Prostate gland (tissue), 2 donors: ENCODE measurements around the gene RPS14.

Experiments used
- CTCF ChIP-seq, 4 experiments: fragments of 200-600 bp in 2 of 4; fragments of 450-650 bp in 2 of 4; sonication (generic) in 2 of 4; IDR thresholded peaks; 1 replicate in 3 of 4; 2 replicates in 1 of 4; pipeline ENCODE4 v1.5.1; 2016 to 2019; ENCODE audit warnings: antibody characterized with exemption in 4 of 4, mild to moderate bottlenecking in 2 of 4, moderate library complexity in 2 of 4
- POLR2AphosphoS5 ChIP-seq: sonication (generic); formaldehyde crosslinking; IDR thresholded peaks from one replicate; pipeline ENCODE4 v1.6.1; 2017; ENCODE audit warnings: antibody characterized with exemption

GRCh38 chr5:150431048-150431447, 18.5 kb downstream of the RPS14 start:
- TF ChIP-seq CTCF (IDR thresholded peaks at IDR 0.05) (no peak), POLR2AphosphoS5 (no peak)
